Panc1 (cell line): ENCODE measurements around the gene NUPR1. TPM values are rescaled to one million over a fixed set of nuclear protein-coding genes. Genes with fewer than 3 reads are reported as not detected.
"Not testable (repeated sequence)": the region's sequence is repeated elsewhere in the genome, so short reads cannot be mapped to it uniquely, and the experiment has no call there.

Experiments used
- ATAC-seq: fragments of 200-7000 bp; cut with Tn5 transposase; 2 replicates; pipeline ENCODE4 v1.9.1; 2020; ENCODE audit warnings: mild to moderate bottlenecking, moderate library complexity
- BruUV-seq: library from RNA; stranded (reverse); fragments of 400-500 nt; replicated peaks from 2 replicates; lab custom pipeline; 2021; lab: Mats Ljungman, UMichigan
- CTCF ChIA-PET: fragments of 300-600 bp; sonication (Branson Sonifier 250); formaldehyde crosslinking; loops from one replicate; lab custom pipeline; 2022; ENCODE audit warnings: antibody characterized with exemption; lab: Charles Lee
- POLR2A ChIA-PET: fragments of 300-600 bp; sonication (Branson Sonifier 250); formaldehyde crosslinking; loops from one replicate; lab custom pipeline; 2022; ENCODE audit warnings: antibody characterized with exemption; lab: Charles Lee
- DNase-seq: peaks from one replicate; pipeline ENCODE4 v3.0.0-alpha.2; 2010; ENCODE audit warnings: low read depth, low spot score
- H3K27ac ChIP-seq: 2 replicates; pipeline ENCODE4 v1.5.1; 2011; ENCODE audit warnings: mild to moderate bottlenecking, low read length, inconsistent platforms
- H3K27me3 ChIP-seq: fragments of 200-500 bp; sonication (Bioruptor generic); 2 replicates; pipeline ENCODE4 v1.6.0; 2014; ENCODE audit warnings: low read length, inconsistent platforms; ENCODE audit not compliant: control insufficient read depth, insufficient read depth
- H3K36me3 ChIP-seq: fragments of 200-500 bp; sonication (Bioruptor generic); 2 replicates; pipeline ENCODE4 v1.5.1; 2014; ENCODE audit warnings: inconsistent platforms, mild to moderate bottlenecking, low read length, moderate library complexity; ENCODE audit not compliant: control insufficient read depth, insufficient read depth
- H3K4me1 ChIP-seq: 2 replicates; pipeline ENCODE4 v1.5.1; 2011; ENCODE audit warnings: inconsistent platforms, mild to moderate bottlenecking, low read length, moderate library complexity; ENCODE audit not compliant: control insufficient read depth, insufficient read depth
- H3K4me3 ChIP-seq, 2 experiments: 2 replicates each; pipeline ENCODE4 v1.5.1; 2011 to 2012; ENCODE audit warnings: low read depth in 2 of 2, low read length in 2 of 2, mild to moderate bottlenecking in 2 of 2, inconsistent platforms in 1 of 2, moderate library complexity in 1 of 2
- H3K9me3 ChIP-seq: fragments of 200-500 bp; sonication (Bioruptor generic); 2 replicates; pipeline ENCODE4 v1.5.1; 2014; ENCODE audit warnings: low read depth, mild to moderate bottlenecking, inconsistent platforms, low read length, moderate library complexity; ENCODE audit not compliant: control insufficient read depth, insufficient read depth
- CTCF ChIP-seq: fragments of 450-650 bp; IDR thresholded peaks from 2 replicates; pipeline ENCODE4 v1.5.1; 2017; ENCODE audit warnings: mild to moderate bottlenecking
- POLR2AphosphoS5 ChIP-seq: IDR thresholded peaks from 2 replicates; pipeline ENCODE4 v1.6.1; 2012; ENCODE audit warnings: mild to moderate bottlenecking, low read depth, low read length, moderate library complexity
- REST ChIP-seq, 2 experiments: IDR thresholded peaks; 2 replicates each; pipeline ENCODE4 v1.6.1; 2011 to 2012; ENCODE audit warnings: low read depth in 2 of 2, control low read depth in 1 of 2, low read length in 1 of 2, mild to moderate bottlenecking in 1 of 2, moderate library complexity in 1 of 2; ENCODE audit not compliant: insufficient read depth in 1 of 2
- SIN3A ChIP-seq: IDR thresholded peaks from 2 replicates; pipeline ENCODE4 v1.6.1; 2012; ENCODE audit warnings: low read depth, mild to moderate bottlenecking, low read length, moderate library complexity, borderline replicate concordance; ENCODE audit not compliant: insufficient read depth
- TCF7L2 ChIP-seq: IDR thresholded peaks from 2 replicates; pipeline ENCODE4 v1.6.1; 2011; ENCODE audit warnings: mild to moderate bottlenecking, low read depth, low read length, inconsistent platforms
- in situ Hi-C: cut with HindIII; loops from 2 replicates; pipeline ENCODE4 v1.10.0; 2016; ENCODE audit warnings: low sequenced_read_pairs, low pct_unique_long_range_greater_than_20kb
- intact Hi-C: fragments of 100-400 bp; cut with micrococcal nuclease; formaldehyde crosslinking; loops from one replicate; pipeline ENCODE4 v1.10.0; 2022; ENCODE audit not compliant: unreplicated experiment
- total RNA-seq: library from RNA; stranded (reverse); gene quantifications from one replicate; pipeline ENCODE4 v1.2.1, GENCODE V29; 2021; ENCODE audit not compliant: unreplicated experiment

Gene NUPR1
- total RNA-seq, 1 experiment from 2014 or later = 79.7 TPM

- Histone ChIP-seq H3K36me3 (no peaks in the 10 kb centered on the region), H3K27me3 (no peaks in the 10 kb centered on the region), H3K9me3 (peaks cover 7% of the 10 kb centered on the region; the same call in 1 of the 2 replicates), H3K4me3 (no peak overlapping the region), H3K27ac (no peak overlapping the region), H3K4me1 (no peaks in the 10 kb centered on the region)
- DNase-seq = no peak
- BruUV-seq = TSS peak; percentile 62
- in situ Hi-C loops (no loop called here), intact Hi-C loops (no loop called here)
- ATAC-seq = no peak
- POLR2A ChIA-PET = no interaction called here
- CTCF ChIA-PET = no interaction called here
- TF ChIP-seq SIN3A = no peak
- no peak for TF ChIP-seq TCF7L2
- TF ChIP-seq POLR2AphosphoS5 = no peak
- no peak for TF ChIP-seq CTCF
- no peak for TF ChIP-seq REST (IDR thresholded peaks at IDR 0.05; ENCODE audit: insufficient read depth in 1 of 2, low read depth in 2 of 2, low read length in 1 of 2)
Measured at GRCh38 chr16:28567292-28567691, 28.5 kb upstream of the NUPR1 start.

- H3K27me3 ChIP-seq, POLR2A ChIA-PET, intact Hi-C loops, H3K4me1 ChIP-seq, BruUV-seq, H3K36me3 ChIP-seq, H3K27ac ChIP-seq, H3K4me3 ChIP-seq, ATAC-seq, DNase-seq, H3K9me3 ChIP-seq, in situ Hi-C loops, CTCF ChIA-PET: not testable (repeated sequence)
Measured at GRCh38 chr16:28566233-28566925, 27.6 kb upstream of the NUPR1 start.

GRCh38 chr16:28563218-28563617 lies 24.4 kb upstream of the NUPR1 start:
- Histone ChIP-seq H3K27ac (no peak overlapping the region), H3K9me3 (peaks cover 7% of the 10 kb centered on the region; the same call in 1 of the 2 replicates), H3K36me3 (no peaks in the 10 kb centered on the region), H3K4me3 (no peak overlapping the region), H3K4me1 (0 out of 2 replicates have a peak, but pooled peaks cover 4% of the 10 kb centered on the region), H3K27me3 (no peaks in the 10 kb centered on the region)
- in situ Hi-C loops = no loop called here
- DNase-seq (no peak), ATAC-seq (no peak)
- ChIA-PET POLR2A (no interaction called here), CTCF (no interaction called here)
- no TSS peak for BruUV-seq
- intact Hi-C loops = no loop called here
- TF ChIP-seq REST (IDR thresholded peaks at IDR 0.05; ENCODE audit: insufficient read depth in 1 of 2, low read depth in 2 of 2, low read length in 1 of 2) (no peak), SIN3A (no peak), TCF7L2 (no peak), CTCF (no peak), POLR2AphosphoS5 (no peak)
